ENCODE data around the gene CYP27B1. TPM values are rescaled to one million over a fixed set of nuclear protein-coding genes. Genes with fewer than 3 reads are reported as not detected.
A peak's percentile ranks its signal among the peaks of the same experiment; 100 is the strongest.
"Not testable (repeated sequence)": the region's sequence is repeated elsewhere in the genome, so short reads cannot be mapped to it uniquely, and the experiment has no call there.

The CYP27B1 gene
- total RNA-seq, 1 donor from 2014 or later: not detected

DNA sequence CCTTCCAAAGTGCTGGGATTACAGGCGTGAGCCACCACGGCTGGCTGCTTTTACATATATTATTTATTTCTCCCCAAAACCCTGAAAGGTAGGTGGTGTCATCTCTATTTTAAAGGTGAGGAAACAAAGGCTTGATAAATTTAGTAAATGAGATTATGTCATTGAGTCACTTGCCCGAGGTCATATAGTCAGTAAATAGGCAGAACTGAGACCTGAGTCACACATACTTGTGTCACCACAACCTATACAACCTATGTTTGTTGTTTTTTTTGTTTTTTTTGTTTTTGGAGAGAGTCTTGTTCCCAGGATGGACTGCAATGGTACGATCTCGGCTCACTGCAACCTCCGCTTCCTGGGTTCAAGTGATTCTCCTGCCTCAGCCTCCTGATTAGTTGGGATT, 28.5 kb upstream of the CYP27B1 start:
- no peak for ATAC-seq (ENCODE audit: poor library complexity)
- DNase-seq: no peak
- intact Hi-C loops (cut with DNase I): no loop called here

DNA sequence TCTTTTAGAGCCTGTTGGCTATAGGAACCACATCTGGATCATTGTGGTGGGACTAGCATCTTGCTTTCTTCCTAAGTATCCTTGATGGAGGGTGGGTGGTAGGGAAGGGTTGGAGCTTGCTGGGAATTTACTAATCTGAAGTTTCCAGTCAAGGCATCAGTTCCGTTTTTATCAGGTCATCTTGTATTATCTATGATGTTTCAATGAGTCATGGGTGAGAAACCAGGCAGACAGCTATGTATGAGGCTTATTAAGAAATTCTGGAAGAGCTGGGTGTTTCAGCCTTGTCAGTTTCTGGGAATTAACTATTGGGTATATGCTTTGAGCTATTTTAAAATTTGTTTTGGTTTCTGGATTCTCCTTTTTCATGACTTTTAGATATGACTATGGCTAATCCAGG, 27.0 kb upstream of the CYP27B1 start:
- intact Hi-C loops (cut with DNase I): no loop called here
- no peak for ATAC-seq (ENCODE audit: poor library complexity)
- DNase-seq: no peak

DNA sequence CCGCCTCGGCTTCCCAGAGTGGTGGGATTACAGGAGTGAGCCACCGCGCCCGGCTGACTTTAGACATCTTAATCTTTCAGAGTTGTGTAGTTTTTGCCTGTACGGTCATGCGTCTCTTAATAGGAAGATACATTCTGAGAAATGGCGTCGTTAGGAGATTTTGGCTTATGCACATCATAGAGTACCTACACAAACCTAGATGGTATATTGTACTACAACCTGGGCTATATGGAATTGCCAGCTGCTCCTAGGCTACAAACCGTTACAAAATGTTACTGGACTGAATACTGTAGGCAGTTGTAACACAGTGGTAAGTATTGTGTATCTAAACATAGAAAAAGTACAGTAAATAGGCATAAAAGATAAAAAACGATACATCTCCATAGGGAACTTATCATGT, 17.0 kb upstream of the CYP27B1 start:
- ATAC-seq (ENCODE audit: poor library complexity): no peak
- no peak for DNase-seq
- intact Hi-C loops (cut with DNase I): no loop called here

DNA sequence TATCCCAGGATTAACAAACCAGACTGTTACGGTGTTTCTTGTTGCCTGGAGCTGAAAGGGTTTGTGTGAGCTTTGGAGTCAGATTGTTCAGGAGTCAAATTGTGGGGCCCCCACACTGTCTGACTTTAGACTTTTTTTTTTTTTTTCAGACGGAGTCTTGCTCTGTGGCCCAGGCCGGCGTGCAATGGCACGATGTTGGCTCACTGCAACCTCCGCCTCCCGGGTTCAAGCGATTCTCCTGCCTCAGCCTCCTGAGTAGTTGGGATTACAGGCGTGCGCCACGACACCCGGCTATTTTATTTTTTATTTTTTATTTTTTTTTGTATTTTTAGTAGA, 16.6 kb upstream of the CYP27B1 start:
- DNase-seq: no peak
- no peak for ATAC-seq (ENCODE audit: poor library complexity)
- intact Hi-C loops (cut with DNase I): no loop called here

DNA sequence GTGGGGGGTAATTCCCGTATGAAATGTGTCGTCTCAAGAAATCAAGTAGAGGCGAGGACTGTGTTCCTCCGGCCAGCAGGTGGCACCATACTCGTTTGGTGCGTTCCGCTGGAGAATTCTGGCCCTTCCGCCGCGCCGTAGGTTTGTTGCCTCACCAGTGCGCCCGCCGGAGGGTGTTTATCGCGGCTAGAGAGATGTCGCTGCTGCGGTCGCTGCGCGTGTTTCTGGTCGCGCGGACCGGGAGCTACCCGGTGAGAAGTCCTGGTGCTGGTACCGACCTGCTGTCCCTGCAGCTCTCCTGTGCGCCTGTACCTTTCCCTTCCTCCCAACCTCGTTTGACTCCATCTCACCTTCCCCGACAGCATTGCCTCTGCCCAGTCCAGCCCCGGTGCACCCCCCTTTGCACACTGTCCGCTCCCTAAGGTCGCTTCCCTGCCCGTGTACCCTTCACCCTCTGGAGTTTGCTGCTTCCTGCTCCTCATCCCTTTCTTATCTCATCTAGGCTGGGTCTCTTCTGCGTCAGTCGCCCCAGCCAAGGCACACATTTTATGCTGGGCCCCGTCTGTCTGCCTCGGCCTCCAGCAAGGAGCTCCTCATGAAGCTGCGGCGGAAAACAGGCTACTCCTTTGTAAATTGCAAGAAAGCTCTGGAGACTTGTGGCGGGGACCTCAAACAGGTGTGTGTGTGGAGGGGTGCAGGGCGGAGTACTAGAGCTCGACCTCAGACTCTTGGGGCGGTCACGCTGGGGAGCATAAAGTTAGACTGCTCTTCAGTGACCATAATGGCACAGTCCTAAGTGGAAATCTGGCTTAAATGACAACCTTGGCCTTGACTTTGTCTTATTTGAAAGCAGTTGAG, 16.0 kb upstream of the CYP27B1 start, which contains the start of gene TSFM:
Gene TSFM (plus strand): TSS at position 180 of the 858 bp plus-strand sequence. CDS start 15 bp downstream, at position 195.
- intact Hi-C loops (cut with DNase I): no loop called here
- DNase-seq (peak; percentile 99), ATAC-seq (ENCODE audit: poor library complexity) (peak; percentile 95)

DNA sequence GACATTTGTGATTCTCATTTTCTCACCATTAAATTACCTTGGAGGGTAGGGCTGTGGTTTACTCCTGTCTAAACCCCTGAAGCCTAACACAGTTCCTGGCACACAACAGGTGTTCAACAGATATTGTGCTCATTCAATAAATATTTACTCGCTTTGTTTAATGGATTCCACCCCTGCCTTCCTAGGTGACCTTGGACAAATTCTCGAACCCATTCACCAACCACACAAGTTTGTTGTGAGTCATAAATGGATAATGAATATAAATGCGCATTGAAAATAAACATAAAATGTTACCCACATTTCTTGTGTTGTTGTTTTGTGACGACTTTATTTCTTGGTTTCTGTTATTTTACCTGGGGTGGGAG, 15.3 kb upstream of the CYP27B1 start:
- ATAC-seq (ENCODE audit: poor library complexity) (no peak), DNase-seq (no peak)
- intact Hi-C loops (cut with DNase I): no loop called here

DNA sequence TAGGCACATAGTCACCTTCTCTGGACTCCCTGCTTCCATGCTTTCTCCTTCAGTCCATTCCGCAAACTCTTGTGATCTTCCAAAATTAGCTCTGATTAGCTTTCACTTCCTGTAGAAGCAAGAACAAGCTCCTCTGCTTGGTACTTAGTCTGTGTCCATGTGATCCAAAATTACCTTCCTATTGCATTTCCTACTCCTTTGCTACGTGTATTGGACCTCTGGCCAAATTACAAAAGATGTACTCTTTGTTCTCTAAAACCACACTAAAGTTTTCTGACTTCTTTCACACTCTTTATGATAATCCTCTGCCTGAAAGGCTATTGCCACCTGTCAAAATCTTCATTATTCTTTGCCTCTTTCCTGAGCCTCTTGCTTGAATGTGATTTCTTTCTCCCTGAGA, 14.9 kb upstream of the CYP27B1 start:
- DNase-seq (no peak), ATAC-seq (ENCODE audit: poor library complexity) (no peak)
- intact Hi-C loops (cut with DNase I): no loop called here

DNA sequence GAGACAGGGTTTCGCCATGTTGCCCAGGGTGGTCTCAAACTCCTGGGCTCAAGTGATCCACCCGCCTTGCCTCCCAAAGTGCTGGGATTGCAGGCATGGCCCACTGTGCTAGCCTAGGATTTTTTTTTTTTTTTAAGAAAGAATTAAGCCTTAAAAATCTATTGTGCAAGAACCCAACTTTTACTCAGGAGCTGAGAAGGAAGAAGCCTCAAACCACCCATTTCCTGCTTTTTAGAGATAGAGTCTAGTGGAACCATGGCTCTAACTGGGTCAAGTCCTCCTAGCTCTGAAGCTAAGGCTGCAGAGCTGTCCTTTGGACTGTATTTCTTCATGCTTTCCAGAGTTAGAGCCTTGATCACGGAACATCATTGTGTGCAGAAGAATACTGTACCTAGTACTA, 14.4 kb upstream of the CYP27B1 start:
- intact Hi-C loops (cut with DNase I): no loop called here
- ATAC-seq (ENCODE audit: poor library complexity) (no peak), DNase-seq (no peak)

DNA sequence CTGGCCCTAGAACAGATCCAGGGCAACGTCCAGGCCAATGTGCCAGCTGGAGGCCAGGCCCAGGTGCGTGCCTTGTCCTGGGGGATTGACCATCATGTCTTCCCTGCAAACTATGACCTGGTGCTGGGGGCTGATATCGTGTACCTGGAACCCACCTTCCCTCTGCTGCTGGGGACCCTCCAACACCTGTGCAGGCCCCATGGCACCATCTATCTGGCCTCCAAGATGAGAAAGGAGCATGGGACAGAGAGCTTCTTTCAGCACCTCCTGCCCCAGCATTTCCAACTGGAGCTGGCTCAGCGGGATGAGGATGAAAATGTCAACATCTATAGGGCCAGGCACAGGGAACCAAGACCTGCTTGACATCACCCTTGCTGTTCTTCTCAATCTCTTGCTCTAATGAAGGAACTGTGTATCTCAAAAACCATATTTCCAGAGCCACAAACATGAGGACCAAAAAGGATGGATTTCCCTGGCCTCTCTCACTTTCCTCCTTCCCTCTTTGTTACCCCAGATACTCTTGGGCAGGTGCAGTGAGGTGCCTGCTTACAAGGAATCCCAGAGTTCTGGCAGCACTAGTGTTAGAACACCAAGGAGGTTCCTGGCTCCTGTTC, 13.5 kb upstream of the CYP27B1 start:
- DNase-seq (no peak), ATAC-seq (ENCODE audit: poor library complexity) (no peak)
- intact Hi-C loops (cut with DNase I): no loop called here

DNA sequence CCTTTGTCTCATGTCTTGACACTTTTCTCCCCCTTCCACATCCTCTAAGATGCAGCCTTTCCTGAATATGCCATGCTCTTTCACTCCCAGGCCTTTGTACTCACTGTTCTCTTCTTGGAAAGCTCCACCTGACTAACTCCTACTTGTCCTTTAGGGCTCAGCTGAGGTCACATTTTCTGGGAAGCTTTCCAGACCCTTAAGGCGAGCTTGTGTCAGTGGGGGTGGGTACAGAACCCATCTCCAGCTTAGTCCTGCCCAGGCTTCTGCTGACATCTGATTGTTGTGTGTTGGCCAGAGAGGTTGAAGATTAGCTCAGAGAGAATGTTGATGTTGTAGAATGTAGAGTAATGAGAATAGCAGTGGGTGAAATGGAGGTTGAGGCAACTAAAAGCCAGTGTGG, 12.9 kb upstream of the CYP27B1 start:
- DNase-seq: no peak
- intact Hi-C loops (cut with DNase I): no loop called here
- no peak for ATAC-seq (ENCODE audit: poor library complexity)

DNA sequence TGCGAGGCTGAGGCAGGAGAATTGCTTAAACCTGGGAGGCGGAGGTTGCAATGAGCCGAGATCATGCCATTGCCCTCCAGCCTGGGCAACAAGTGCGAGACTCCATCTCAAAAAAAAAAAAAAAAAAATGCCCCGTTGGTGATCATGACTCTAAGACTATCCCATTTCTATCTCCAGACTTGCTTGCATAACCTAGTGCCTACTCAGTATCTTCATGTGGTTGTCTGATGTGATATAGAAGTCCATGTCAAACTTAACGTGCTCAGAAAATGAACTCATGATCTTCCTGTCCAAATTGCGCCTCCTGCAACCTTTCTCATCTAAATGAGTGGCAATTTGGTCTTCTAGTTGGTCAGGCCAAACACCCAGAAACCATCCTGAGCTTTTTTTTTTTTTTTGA, 11.0 kb upstream of the CYP27B1 start:
- no peak for ATAC-seq (ENCODE audit: poor library complexity)
- intact Hi-C loops (cut with DNase I): no loop called here
- DNase-seq: no peak

DNA sequence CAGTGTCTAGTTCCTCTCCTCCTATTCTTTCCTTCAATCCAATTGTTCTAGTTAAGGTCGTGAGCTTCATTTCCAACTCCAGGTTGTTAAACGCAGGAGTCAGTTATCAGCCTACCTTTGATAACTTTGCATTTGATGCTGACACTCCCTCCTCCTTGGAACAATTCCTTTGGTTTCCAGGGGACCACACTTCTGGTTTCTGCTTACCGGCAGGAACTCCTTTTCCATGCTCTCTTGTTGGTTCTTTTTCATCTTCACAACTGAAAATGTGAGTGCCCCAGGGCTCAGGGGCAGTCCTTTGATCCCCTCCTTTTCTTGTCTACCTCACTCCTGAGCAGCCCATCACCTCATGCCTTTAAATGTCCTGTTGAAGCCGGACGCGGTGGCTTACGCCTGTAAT, 10.5 kb upstream of the CYP27B1 start:
- intact Hi-C loops (cut with DNase I): no loop called here
- no peak for DNase-seq
- no peak for ATAC-seq (ENCODE audit: poor library complexity)

DNA sequence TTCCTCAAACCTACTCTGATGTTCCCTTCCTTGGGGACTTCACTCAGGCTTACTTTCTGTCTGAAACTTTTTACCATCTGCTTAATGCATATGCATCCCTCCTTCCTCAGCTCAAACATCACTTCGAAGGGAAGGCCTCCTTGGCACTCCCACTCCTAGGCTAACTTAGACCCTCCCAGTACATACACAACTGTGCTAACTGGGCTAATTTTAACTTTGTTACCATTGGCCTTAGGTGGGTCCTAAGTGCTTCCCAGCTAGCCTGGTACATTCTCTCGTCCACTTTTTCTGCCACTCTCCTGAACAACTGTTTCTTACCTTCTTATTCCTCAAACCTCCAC, 9.3 kb upstream of the CYP27B1 start:
- intact Hi-C loops (cut with DNase I): no loop called here
- ATAC-seq (ENCODE audit: poor library complexity) (no peak), DNase-seq (no peak)

DNA sequence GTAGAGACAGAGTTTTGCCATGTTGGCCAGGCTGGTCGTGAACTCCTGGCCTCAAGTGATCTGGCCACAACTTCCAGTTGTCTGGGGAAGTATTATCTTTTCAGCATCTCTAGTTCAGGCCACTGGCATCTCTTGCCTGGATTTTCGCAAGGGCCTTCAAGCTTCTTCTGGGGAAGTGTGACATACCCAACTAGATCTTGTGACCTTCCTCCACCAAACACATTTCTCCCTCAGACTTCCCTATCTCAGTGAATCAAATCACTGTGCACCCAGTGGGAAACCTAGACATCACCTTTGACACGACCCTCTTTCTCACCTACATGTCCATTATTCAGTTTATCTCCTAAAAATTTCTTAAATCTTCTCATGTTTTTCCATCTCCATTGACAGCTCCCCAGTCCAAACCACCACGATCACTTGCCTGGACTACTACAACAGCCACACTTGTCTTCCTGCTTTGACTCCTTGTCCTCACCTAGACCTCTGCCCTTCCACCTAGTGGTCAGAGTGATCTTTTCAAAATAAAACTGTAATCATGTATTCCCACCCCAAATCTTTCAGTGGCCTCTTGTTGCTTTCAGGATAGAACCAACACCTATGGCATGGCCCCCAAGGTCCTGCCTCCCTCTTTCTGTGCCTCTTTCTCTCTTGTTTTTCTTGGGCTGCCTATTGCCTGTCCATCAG, 8.8 kb upstream of the CYP27B1 start:
- DNase-seq: no peak
- intact Hi-C loops (cut with DNase I): no loop called here
- no peak for ATAC-seq (ENCODE audit: poor library complexity)

DNA sequence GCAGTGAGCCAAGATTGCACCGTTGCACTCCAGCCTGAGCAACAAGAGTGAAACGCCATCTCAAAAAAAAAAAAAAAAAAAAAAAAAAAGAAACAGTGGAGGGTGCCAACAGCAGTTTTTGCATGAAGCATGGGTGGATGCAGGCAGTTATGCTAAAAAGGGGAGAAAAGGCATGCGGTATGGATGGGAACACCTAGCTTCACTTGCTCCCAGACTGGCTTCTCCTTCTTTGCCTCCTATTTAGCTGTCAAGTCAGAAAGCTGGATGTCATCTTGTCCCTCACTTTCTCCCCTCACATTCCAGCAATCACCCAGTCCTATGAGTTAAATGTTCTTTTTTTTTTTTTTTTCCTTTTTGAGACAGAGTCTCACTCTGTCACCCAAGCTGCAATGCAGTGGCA, 8.2 kb upstream of the CYP27B1 start:
- ATAC-seq (ENCODE audit: poor library complexity) (no peak), DNase-seq (no peak)
- intact Hi-C loops (cut with DNase I): no loop called here

DNA sequence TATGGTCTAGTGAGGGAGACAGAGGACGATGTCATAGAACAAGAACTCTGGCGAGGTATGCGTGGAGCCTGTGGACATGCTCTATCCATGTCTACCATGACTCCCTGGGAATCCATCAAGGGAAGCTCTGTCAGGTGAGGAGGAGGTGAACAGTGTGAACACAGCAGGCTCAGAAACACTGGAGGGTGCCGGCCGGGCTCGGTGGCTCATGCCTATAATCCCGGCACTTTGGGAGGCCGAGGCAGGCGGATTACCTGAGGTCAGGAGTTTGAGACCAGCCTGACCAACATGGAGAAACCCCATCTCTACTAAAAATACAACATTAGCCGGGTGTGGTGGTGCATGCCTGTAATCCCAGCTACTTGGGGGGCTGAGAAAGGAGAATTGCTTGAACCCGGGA, 7.8 kb upstream of the CYP27B1 start:
- DNase-seq; intact Hi-C loops (cut with DNase I); ATAC-seq (ENCODE audit: poor library complexity): not testable (repeated sequence)

DNA sequence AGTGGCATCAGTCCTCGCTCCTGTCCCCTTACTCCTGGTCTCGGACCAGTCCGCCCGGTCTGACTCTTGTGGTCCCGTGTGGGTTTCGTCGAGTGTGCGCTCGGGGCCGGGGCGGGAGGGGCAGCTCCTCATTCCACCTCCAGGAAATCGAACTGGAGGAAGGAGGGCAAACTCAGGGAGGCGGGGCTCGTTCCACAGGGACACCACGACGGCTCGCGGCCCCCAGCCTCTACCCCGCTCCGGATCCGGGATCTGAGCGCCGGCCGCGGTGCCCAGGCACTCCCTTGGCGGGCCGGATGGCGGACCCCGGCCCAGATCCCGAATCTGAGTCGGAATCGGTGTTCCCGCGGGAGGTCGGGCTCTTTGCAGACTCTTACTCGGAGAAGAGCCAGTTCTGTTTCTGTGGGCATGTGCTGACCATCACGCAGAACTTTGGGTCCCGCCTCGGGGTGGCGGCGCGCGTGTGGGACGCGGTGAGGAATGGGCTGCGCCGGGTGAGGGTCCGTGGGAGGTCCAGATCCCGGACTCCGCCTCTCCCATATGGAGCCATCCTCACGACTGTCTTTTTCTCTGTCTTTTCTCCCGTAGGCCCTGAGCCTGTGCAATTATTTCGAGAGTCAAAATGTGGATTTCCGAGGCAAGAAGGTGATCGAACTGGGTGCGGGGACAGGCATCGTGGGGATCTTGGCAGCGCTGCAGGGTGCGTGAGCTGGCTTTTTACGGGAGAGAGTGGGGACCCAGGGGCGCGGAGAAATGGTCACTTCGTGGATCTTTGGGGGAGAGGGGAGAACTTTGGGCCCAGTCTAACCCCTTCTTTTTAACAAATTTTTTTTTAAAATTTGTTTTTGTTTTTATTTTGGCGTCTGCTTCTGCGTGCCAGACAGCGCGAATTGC, 5.8 kb upstream of the CYP27B1 start, which contains the start of gene EEF1AKMT3:
Gene EEF1AKMT3 (plus strand): TSS at position 186 of the 894 bp plus-strand sequence. CDS start 111 bp downstream, at position 297.
- DNase-seq (peak; percentile 77), ATAC-seq (ENCODE audit: poor library complexity) (peak; percentile 77)
- intact Hi-C loops (cut with DNase I): no loop called here

DNA sequence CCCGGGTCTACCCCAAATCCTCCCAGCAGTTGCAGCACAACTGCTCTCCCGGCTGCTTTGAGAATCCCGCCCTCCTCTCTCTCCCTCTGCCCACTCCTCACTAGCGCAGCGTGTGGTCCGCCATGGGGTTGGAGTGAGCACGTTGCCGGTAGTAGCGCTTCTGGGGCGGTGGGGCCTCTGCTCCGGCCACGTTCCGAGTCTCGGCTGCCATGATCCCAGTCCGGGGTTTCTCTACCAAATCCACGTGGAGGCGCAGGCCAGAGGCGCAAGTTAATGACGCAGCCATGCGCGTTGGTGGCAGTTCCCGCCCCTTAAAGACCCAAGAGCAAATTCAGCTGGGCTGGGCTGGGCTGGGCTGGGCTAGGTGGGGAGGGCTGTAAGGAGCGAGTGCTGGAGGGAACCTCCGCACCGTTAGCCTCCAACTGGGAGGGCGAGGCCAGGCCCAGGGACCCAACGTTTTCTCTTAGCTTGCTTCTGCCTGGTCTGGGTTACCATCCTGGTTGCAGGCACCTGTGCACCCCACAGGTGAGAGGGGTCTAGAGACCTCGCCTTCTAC, 5.1 kb upstream of the CYP27B1 start, which contains the start of gene METTL1:
Gene METTL1 (minus strand): TSS at position 233 of the 556 bp plus-strand sequence. CDS start 22 bp downstream, at position 211.
- DNase-seq: peak; percentile 96
- intact Hi-C loops (cut with DNase I): no loop called here
- peak; percentile 98 for ATAC-seq (ENCODE audit: poor library complexity)
